Measurements from ENCODE around the gene QARS1.

DNA sequence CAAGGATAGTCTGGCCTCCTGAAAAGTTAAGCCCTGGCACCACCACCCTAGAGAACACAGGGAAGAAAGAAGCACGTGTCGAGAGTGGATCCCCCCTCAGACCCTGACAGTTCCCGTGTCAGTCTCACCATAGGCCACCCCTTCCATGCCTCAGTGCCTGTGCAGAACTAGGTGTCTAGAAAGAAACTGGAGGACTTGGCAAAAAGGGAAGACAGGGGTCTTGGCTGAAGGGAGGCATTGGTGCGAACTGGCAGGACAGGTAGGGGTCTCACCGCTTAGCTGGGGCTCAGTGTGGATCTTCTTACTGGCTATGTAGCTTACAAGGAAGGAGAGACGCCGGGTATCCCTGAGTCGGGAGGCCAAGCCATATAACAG lies 518 bp downstream of the QARS1 start:
- TF ChIP-seq, protein P1, sequence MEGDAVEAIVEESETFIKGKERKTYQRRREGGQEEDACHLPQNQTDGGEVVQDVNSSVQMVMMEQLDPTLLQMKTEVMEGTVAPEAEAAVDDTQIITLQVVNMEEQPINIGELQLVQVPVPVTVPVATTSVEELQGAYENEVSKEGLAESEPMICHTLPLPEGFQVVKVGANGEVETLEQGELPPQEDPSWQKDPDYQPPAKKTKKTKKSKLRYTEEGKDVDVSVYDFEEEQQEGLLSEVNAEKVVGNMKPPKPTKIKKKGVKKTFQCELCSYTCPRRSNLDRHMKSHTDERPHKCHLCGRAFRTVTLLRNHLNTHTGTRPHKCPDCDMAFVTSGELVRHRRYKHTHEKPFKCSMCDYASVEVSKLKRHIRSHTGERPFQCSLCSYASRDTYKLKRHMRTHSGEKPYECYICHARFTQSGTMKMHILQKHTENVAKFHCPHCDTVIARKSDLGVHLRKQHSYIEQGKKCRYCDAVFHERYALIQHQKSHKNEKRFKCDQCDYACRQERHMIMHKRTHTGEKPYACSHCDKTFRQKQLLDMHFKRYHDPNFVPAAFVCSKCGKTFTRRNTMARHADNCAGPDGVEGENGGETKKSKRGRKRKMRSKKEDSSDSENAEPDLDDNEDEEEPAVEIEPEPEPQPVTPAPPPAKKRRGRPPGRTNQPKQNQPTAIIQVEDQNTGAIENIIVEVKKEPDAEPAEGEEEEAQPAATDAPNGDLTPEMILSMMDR (IDR thresholded peaks at IDR 0.05): no peak
- TF ChIP-seq POLR2A (IDR thresholded peaks at IDR 0.05): no peak

Data from lower leg skin (tissue), 3 donors.